K562 (cell line): ENCODE measurements around the gene LMO7. TPM values are rescaled to one million over a fixed set of nuclear protein-coding genes. Genes with fewer than 3 reads are reported as not detected.

ENCODE experiments used
- ATAC-seq: fragments of 200-7000 bp; cut with Tn5 transposase; 3 replicates; pipeline ENCODE4 v1.9.1; 2020; ENCODE audit warnings: moderate library complexity
- BruUV-seq: library from RNA; stranded (reverse); fragments of 400-500 nt; replicated peaks from 2 replicates; lab custom pipeline; 2021; lab: Mats Ljungman, UMichigan
- CTCF ChIA-PET: fragments of 300-600 bp; formaldehyde crosslinking; extraction: SDS; loops from one replicate; lab custom pipeline; 2021; ENCODE audit warnings: low intra/inter-chr PET ratio; lab: Yijun Ruan, JAX
- POLR2A ChIA-PET: fragments of 300-600, 350-650 bp; sonication (Branson Sonifier 250); formaldehyde crosslinking; extraction: SDS; loops from one replicate; lab custom pipeline; 2021; ENCODE audit warnings: antibody characterized with exemption, inconsistent platforms; lab: Yijun Ruan, JAX
- DNase-seq, 4 experiments: peaks; one replicate each; pipeline versions ENCODE4 v3.0.0 to v3.0.0-alpha.2; 2011 to 2018; ENCODE audit warnings: low spot score in 3 of 4, mixed read lengths in 3 of 4; ENCODE audit errors: extremely low read depth in 1 of 4
- FAIRE-seq: peaks from 2 replicates; lab custom pipeline; 2011; peaks lifted over from hg19 to GRCh38; lab: Jason Lieb, UNC
- H2AFZ ChIP-seq: 2 replicates; pipeline ENCODE4 v1.6.0; 2011; ENCODE audit warnings: low read depth, low read length, control low read depth, inconsistent platforms
- H3K27ac ChIP-seq: fragments of 200-600 bp; 3 replicates; pipeline ENCODE4 v1.8.0; 2011; ENCODE audit warnings: low read depth, mild to moderate bottlenecking, control low read depth, inconsistent platforms, low read length, moderate library complexity, mixed read lengths; ENCODE audit errors: extremely low read depth
- H3K27me3 ChIP-seq, 2 experiments: fragments of 300-600 bp in 1 of 2; 2 replicates in 1 of 2; 3 replicates in 1 of 2; pipeline versions ENCODE4 v1.6.0 to v1.8.0; 2011; ENCODE audit warnings: inconsistent platforms in 2 of 2, low read length in 2 of 2, mild to moderate bottlenecking in 1 of 2, mixed read lengths in 1 of 2, moderate library complexity in 1 of 2; ENCODE audit not compliant: control insufficient read depth in 2 of 2, insufficient read depth in 2 of 2
- H3K36me3 ChIP-seq: fragments of 300-600 bp; 3 replicates; pipeline ENCODE4 v1.8.0; 2011; ENCODE audit warnings: mild to moderate bottlenecking, low read length, inconsistent platforms; ENCODE audit not compliant: control insufficient read depth, insufficient read depth
- H3K4me1 ChIP-seq, 2 experiments: fragments of 200-600 bp in 1 of 2; replicated peaks in 1 of 2; 2 replicates in 1 of 2; 3 replicates in 1 of 2; pipeline versions ENCODE4 v1.5.1 to v1.8.0; 2011; ENCODE audit warnings: inconsistent platforms in 2 of 2, low read length in 2 of 2, mild to moderate bottlenecking in 1 of 2, mixed read lengths in 1 of 2, moderate library complexity in 1 of 2; ENCODE audit not compliant: control insufficient read depth in 2 of 2, insufficient read depth in 2 of 2
- H3K4me2 ChIP-seq: 2 replicates; pipeline ENCODE4 v1.6.1; 2011; ENCODE audit warnings: low read length, control low read depth, inconsistent platforms, mixed read lengths; ENCODE audit not compliant: insufficient read depth
- H3K4me3 ChIP-seq: fragments of 200-600 bp; sonication (generic), shearing (Covaris generic); 2 replicates; pipeline ENCODE4 v1.5.1; 2016; ENCODE audit warnings: control low read depth, inconsistent platforms
- H3K79me2 ChIP-seq: fragments of 200-600 bp; 3 replicates; pipeline ENCODE4 v1.8.0; 2011; ENCODE audit warnings: low read length, inconsistent platforms; ENCODE audit not compliant: control insufficient read depth, insufficient read depth
- H3K9ac ChIP-seq, 2 experiments: 2 replicates each; pipeline versions ENCODE4 v1.6.0 to v1.6.1; 2011; ENCODE audit warnings: low read depth in 2 of 2, low read length in 2 of 2, control low read depth in 1 of 2, inconsistent platforms in 1 of 2, mild to moderate bottlenecking in 1 of 2, mixed read lengths in 1 of 2; ENCODE audit not compliant: insufficient read depth in 1 of 2
- H3K9me1 ChIP-seq: one replicate; pipeline ENCODE4 v1.6.0; 2011; ENCODE audit warnings: inconsistent platforms, mild to moderate bottlenecking, low read length, moderate library complexity; ENCODE audit not compliant: control insufficient read depth, insufficient read depth
- H3K9me3 ChIP-seq: replicated peaks from 2 replicates; pipeline ENCODE4 v1.5.1; 2011; ENCODE audit warnings: low read depth, low read length, inconsistent platforms; ENCODE audit not compliant: control insufficient read depth, insufficient read depth
- H4K20me1 ChIP-seq: replicated peaks from 2 replicates; pipeline ENCODE4 v1.6.1; 2011; ENCODE audit warnings: low read length, inconsistent platforms, mixed read lengths; ENCODE audit not compliant: control insufficient read depth, insufficient read depth
- E4F1 ChIP-seq: fragments of 250-450 bp; sonication (Bioruptor Pico); IDR thresholded peaks from 2 replicates; pipeline ENCODE4 v1.5.0; 2021; ENCODE audit warnings: mild to moderate bottlenecking, borderline replicate concordance
- HDAC8 ChIP-seq: fragments of 450-650 bp; IDR thresholded peaks from 2 replicates; pipeline ENCODE4 v1.6.1; 2016; ENCODE audit warnings: mild to moderate bottlenecking, missing genetic modification characterization, moderate library complexity, missing compliant biosample characterization
- RERE ChIP-seq: sonication (generic); formaldehyde crosslinking; IDR thresholded peaks from 2 replicates; pipeline ENCODE4 v1.8.0; 2023; ENCODE audit warnings: missing genetic modification reagents, mild to moderate bottlenecking, borderline replicate concordance
- ZNF398 ChIP-seq: fragments of 250-450 bp; sonication (Bioruptor Pico); IDR thresholded peaks from 2 replicates; pipeline ENCODE4 v1.8.0; 2021; ENCODE audit warnings: moderate library complexity, mild to moderate bottlenecking, inconsistent platforms
- in situ Hi-C: fragments of 300-500 bp; cut with MboI; formaldehyde crosslinking; loops from 4 replicates; pipeline ENCODE4 v1.15.0; 2018; ENCODE audit warnings: inconsistent platforms, mixed read lengths
- intact Hi-C: fragments of 100-400 bp; cut with micrococcal nuclease; formaldehyde crosslinking; loops from 2 replicates; pipeline ENCODE4 v1.14.2; 2022
- polyA plus RNA-seq, 8 experiments: library from polyadenylated mRNA; depleted of rRNA in 4 of 8; stranded (reverse) in 5 of 8; unstranded in 3 of 8; fragments of >200 nt; fragmentation: Nextera tagmentation in 2 of 8; fragmentation: Illumina TruSeq in 1 of 8; extraction: Ambion mirVana in 2 of 8; extraction: Trizol in 1 of 8; gene quantifications; 2 replicates each; pipeline versions ENCODE4 v1.2.1 to v1.2.3, GENCODE V29; 2011 to 2014; ENCODE audit warnings: inconsistent platforms in 1 of 8, missing spikeins in 1 of 8
- total RNA-seq, 7 experiments: library from RNA; depleted of rRNA in 6 of 7; stranded (reverse); fragments of >200 nt in 6 of 7; fragmentation: Illumina TruSeq in 2 of 7; extraction: Trizol in 2 of 7; gene quantifications; 2 replicates each; pipeline versions ENCODE4 v1.2.1 to v1.2.3, GENCODE V29; 2011 to 2021; ENCODE audit warnings: low replicate concordance in 1 of 7
- TF ChIP-seq, protein P1 (sequence below): sonication (generic); formaldehyde crosslinking; IDR thresholded peaks from 2 replicates; pipeline ENCODE4 v1.8.0; 2022; ENCODE audit warnings: mild to moderate bottlenecking, missing genetic modification reagents, borderline replicate concordance
- TF ChIP-seq, protein P2 (sequence below): fragments of 250-450 bp; sonication (Bioruptor Pico); IDR thresholded peaks from 2 replicates; pipeline ENCODE4 v1.6.1; 2021; ENCODE audit warnings: mild to moderate bottlenecking
- TF ChIP-seq, protein P3 (sequence below), 3 experiments: fragments of 200-800 bp in 1 of 3; sonication (Bioruptor generic) in 1 of 3; sonication (generic) in 1 of 3; formaldehyde crosslinking in 1 of 3; IDR thresholded peaks; 2 replicates each; pipeline versions ENCODE4 v1.6.1 to v1.8.0; 2016 to 2022; ENCODE audit warnings: mild to moderate bottlenecking in 2 of 3, missing compliant biosample characterization in 2 of 3, missing genetic modification characterization in 2 of 3, missing genetic modification reagents in 1 of 3

Gene LMO7
- total and polyA plus RNA-seq, 9 of the 15 experiments (the other 6 are each of a cell fraction or from before 2014, with no cell fraction given), result 0.42 to 4.3 (median 1.7) TPM

GRCh38 chr13:75702476-75702875 lies 66.3 kb downstream of the LMO7 start:
- no peaks in the 10 kb centered on the region for H3K4me1 ChIP-seq
- H3K9ac ChIP-seq, result no peak overlapping the region
- H3K27me3 ChIP-seq, result no peaks in the 10 kb centered on the region
- FAIRE-seq, result no peak
- CTCF ChIA-PET, result no interaction called here
- ATAC-seq, result no peak
- BruUV-seq, result no TSS peak
- H3K36me3 ChIP-seq, result no peaks in the 10 kb centered on the region
- intact Hi-C loops, result no loop called here
- in situ Hi-C loops, result no loop called here
- H3K79me2 ChIP-seq, result no peaks in the 10 kb centered on the region
- no peak overlapping the region for H3K4me3 ChIP-seq
- no peak overlapping the region for H3K27ac ChIP-seq
- no peaks in the 10 kb centered on the region for H3K9me3 ChIP-seq
- H4K20me1 ChIP-seq, result no peaks in the 10 kb centered on the region
- no peak overlapping the region for H3K4me2 ChIP-seq
- no peak for DNase-seq
- H3K9me1 ChIP-seq, result no peaks in the 10 kb centered on the region
- H2AFZ ChIP-seq, result no peak overlapping the region
- POLR2A ChIA-PET, result no interaction called here
- TF ChIP-seq, protein P1, sequence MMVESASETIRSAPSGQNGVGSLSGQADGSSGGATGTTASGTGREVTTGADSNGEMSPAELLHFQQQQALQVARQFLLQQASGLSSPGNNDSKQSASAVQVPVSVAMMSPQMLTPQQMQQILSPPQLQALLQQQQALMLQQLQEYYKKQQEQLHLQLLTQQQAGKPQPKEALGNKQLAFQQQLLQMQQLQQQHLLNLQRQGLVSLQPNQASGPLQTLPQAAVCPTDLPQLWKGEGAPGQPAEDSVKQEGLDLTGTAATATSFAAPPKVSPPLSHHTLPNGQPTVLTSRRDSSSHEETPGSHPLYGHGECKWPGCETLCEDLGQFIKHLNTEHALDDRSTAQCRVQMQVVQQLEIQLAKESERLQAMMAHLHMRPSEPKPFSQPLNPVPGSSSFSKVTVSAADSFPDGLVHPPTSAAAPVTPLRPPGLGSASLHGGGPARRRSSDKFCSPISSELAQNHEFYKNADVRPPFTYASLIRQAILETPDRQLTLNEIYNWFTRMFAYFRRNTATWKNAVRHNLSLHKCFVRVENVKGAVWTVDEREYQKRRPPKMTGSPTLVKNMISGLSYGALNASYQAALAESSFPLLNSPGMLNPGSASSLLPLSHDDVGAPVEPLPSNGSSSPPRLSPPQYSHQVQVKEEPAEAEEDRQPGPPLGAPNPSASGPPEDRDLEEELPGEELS (CRISPR knock-in tag), result no peak
- TF ChIP-seq E4F1 (CRISPR knock-in tag) (no peak), RERE (CRISPR knock-in tag) (no peak), ZNF398 (CRISPR knock-in tag) (no peak), HDAC8 (tag) (no peak)
- TF ChIP-seq, protein P2, sequence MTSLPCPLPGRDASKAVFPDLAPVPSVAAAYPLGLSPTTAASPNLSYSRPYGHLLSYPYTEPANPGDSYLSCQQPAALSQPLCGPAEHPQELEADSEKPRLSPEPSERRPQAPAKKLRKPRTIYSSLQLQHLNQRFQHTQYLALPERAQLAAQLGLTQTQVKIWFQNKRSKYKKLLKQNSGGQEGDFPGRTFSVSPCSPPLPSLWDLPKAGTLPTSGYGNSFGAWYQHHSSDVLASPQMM, result no peak
- TF ChIP-seq, protein P3, sequence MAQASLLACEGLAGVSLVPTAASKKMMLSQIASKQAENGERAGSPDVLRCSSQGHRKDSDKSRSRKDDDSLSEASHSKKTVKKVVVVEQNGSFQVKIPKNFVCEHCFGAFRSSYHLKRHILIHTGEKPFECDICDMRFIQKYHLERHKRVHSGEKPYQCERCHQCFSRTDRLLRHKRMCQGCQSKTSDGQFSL (CRISPR knock-in tag; IDR thresholded peaks at IDR 0.05), result no peak
- TF ChIP-seq, protein P3 (tag; IDR thresholded peaks at IDR 0.05), result no peak
